Ascending aorta (tissue), 2 donors: ENCODE measurements around the gene CELSR1. TPM values are rescaled to one million over a fixed set of nuclear protein-coding genes. Genes with fewer than 3 reads are reported as not detected.

Experiments
- DNase-seq, 2 donors: peaks; one replicate each; pipeline ENCODE4 v3.0.0-alpha.2; 2019; ENCODE audit warnings: low spot score in 2 of 2
- H3K27ac ChIP-seq, 2 donors: fragments of 200-600 bp; sonication (generic); one replicate each; pipeline ENCODE4 v1.5.1; 2016 to 2017; ENCODE audit warnings: mild to moderate bottlenecking in 1 of 2
- H3K27me3 ChIP-seq: fragments of 200-600 bp; sonication (generic); one replicate; pipeline ENCODE4 v1.5.1; 2017
- H3K36me3 ChIP-seq, 2 donors: fragments of 200-600 bp; sonication (generic); one replicate each; pipeline ENCODE4 v1.5.1; 2016
- H3K4me1 ChIP-seq, 2 donors: fragments of 200-600 bp; sonication (generic); one replicate each; pipeline ENCODE4 v1.5.1; 2016 to 2017; ENCODE audit warnings: mild to moderate bottlenecking in 1 of 2
- H3K4me3 ChIP-seq, 2 donors: fragments of 200-600 bp; sonication (generic); one replicate each; pipeline ENCODE4 v1.5.1; 2016 to 2017; ENCODE audit warnings: mild to moderate bottlenecking in 1 of 2
- H3K9me3 ChIP-seq, 2 donors: fragments of 200-600 bp; sonication (generic); one replicate each; pipeline ENCODE4 v1.5.1; 2016
- intact Hi-C: fragments of 100-400 bp; cut with DNase I; formaldehyde crosslinking; loops from one replicate; pipeline ENCODE4 v1.15.1; 2023
- total RNA-seq: library from RNA; depleted of rRNA; stranded (reverse); fragments of >200 nt; gene quantifications from one replicate; pipeline ENCODE4 v1.1.0, GENCODE V29; 2016
- TF ChIP-seq, protein P1 (sequence below), 3 experiments: fragments of 200-600 bp in 2 of 3; fragments of 450-650 bp in 1 of 3; sonication (generic) in 2 of 3; IDR thresholded peaks; one replicate each; pipeline ENCODE4 v1.5.1; 2016 to 2019; ENCODE audit warnings: antibody characterized with exemption in 3 of 3, mild to moderate bottlenecking in 1 of 3, moderate library complexity in 1 of 3

The CELSR1 gene
- total RNA-seq, 1 donor from 2014 or later, result 10.5 TPM

DNA sequence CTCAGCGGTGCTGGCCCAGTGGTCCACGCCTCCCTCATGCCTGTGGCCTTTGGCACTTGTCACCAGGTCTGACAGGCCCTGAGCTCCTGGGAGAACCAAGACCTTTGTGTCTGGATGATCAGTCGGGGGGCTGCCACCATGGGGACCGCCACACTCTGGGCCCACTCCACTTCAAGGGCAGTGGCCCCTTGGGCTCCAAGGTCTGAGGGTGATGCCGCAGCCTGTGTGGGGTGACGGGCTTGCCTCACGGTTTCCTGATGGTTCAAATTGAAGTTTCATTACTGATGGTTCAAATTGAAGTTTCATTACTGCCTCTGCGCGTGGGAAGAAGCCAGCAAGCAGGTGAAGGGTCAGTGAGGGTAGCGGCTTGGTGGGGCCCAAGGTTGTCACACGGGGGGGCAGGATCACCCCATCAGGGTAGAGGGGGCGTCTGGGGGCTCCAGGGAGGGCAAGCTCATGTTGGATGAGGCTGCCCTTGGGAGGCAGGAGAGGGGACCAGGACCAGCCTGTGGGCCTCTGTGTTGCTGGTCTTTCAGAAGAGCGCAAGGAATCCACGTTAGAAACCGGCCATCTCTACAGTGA lies 174.4 kb downstream of the CELSR1 start:
- Histone ChIP-seq H3K9me3 (peaks cover 0 to 4% of the 10 kb centered on the region in 2 donors), H3K27ac (no peak overlapping the region), H3K4me3 (no peak overlapping the region), H3K27me3 (no peaks in the 10 kb centered on the region), H3K36me3 (no peaks in the 10 kb centered on the region), H3K4me1 (no peaks in the 10 kb centered on the region)
- intact Hi-C loops, result no loop called here
- no peak for DNase-seq
- TF ChIP-seq, protein P1, sequence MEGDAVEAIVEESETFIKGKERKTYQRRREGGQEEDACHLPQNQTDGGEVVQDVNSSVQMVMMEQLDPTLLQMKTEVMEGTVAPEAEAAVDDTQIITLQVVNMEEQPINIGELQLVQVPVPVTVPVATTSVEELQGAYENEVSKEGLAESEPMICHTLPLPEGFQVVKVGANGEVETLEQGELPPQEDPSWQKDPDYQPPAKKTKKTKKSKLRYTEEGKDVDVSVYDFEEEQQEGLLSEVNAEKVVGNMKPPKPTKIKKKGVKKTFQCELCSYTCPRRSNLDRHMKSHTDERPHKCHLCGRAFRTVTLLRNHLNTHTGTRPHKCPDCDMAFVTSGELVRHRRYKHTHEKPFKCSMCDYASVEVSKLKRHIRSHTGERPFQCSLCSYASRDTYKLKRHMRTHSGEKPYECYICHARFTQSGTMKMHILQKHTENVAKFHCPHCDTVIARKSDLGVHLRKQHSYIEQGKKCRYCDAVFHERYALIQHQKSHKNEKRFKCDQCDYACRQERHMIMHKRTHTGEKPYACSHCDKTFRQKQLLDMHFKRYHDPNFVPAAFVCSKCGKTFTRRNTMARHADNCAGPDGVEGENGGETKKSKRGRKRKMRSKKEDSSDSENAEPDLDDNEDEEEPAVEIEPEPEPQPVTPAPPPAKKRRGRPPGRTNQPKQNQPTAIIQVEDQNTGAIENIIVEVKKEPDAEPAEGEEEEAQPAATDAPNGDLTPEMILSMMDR (IDR thresholded peaks at IDR 0.05), result no peak

DNA sequence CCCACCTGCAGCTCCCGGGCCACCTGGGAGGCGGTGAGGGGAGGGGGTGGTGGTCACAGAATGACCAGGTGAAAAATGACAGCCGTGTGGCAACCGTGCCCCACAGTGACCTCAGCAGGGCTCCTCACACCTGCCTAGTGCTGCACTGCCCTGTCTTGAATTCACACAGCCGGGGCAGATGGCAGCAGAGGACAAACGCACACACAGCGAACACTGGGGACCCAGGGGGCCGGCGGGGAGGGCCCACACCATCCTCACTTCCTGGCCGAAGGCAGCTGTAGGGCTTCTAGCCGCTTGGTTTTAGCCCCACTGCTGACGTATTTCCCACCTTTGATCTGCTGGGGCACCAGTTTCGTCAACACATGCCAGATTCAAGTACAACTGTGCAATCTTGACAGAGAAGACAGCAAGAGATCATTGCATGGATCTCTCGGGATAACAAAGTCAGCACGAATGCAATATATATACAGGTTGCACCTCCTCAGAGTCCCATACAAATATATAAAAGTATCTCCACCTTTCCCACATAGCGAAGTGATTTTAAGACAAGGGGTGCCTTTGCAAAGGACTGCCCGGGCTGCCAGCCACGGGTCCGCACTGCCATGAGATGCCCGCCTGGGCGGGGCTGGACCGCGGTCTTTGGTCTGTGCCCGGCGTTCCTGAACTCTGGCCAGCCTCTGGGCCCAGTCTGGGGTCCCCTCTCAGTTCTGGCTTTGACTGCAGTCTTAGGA lies 175.1 kb downstream of the CELSR1 start:
- no peak for DNase-seq
- Histone ChIP-seq H3K36me3 (peaks cover 0 to under 1% of the 10 kb centered on the region in 2 donors), H3K4me3 (no peak overlapping the region), H3K9me3 (peaks cover 0 to 4% of the 10 kb centered on the region in 2 donors), H3K27ac (no peak overlapping the region), H3K4me1 (no peaks in the 10 kb centered on the region), H3K27me3 (no peaks in the 10 kb centered on the region)
- TF ChIP-seq, protein P1 (IDR thresholded peaks at IDR 0.05), result no peak
- intact Hi-C loops, result no loop called here

GRCh38 chr22:46361826-46362202 lies 175.6 kb downstream of the CELSR1 start:
- no peak for DNase-seq
- Histone ChIP-seq H3K4me3 (no peak overlapping the region), H3K36me3 (peaks cover 5 to 6% of the 10 kb centered on the region in 2 donors), H3K9me3 (peaks cover 0 to 4% of the 10 kb centered on the region in 2 donors), H3K27me3 (no peaks in the 10 kb centered on the region), H3K4me1 (no peaks in the 10 kb centered on the region), H3K27ac (no peak overlapping the region)
- intact Hi-C loops, result no loop called here
- TF ChIP-seq, protein P1 (IDR thresholded peaks at IDR 0.05), result no peak

- H3K27me3 ChIP-seq, result no peaks in the 10 kb centered on the region
- intact Hi-C loops, result no loop called here
- no peak for DNase-seq
- H3K27ac ChIP-seq, result no peak overlapping the region
- H3K4me1 ChIP-seq, result no peaks in the 10 kb centered on the region
- H3K36me3 ChIP-seq, result peaks cover 10 to 15% of the 10 kb centered on the region in 2 donors
- H3K9me3 ChIP-seq, result peaks cover 0 to 4% of the 10 kb centered on the region in 2 donors
- no peak overlapping the region for H3K4me3 ChIP-seq
- TF ChIP-seq, protein P1 (IDR thresholded peaks at IDR 0.05), result no peak
These were observed 176.5 kb downstream of the CELSR1 start for GRCh38 chr22:46360891-46361290.

GRCh38 chr22:46360097-46360496 lies 177.3 kb downstream of the CELSR1 start:
- Histone ChIP-seq H3K36me3 (peaks cover 13 to 23% of the 10 kb centered on the region in 2 donors), H3K27me3 (no peaks in the 10 kb centered on the region), H3K4me3 (no peak overlapping the region), H3K9me3 (peaks cover 0 to 4% of the 10 kb centered on the region in 2 donors), H3K27ac (no peak overlapping the region), H3K4me1 (no peaks in the 10 kb centered on the region)
- intact Hi-C loops, result no loop called here
- no peak for DNase-seq
- TF ChIP-seq, protein P1 (IDR thresholded peaks at IDR 0.05), result no peak
